H7 (cell line): ENCODE measurements around the gene NCAPD3. TPM values are rescaled to one million over a fixed set of nuclear protein-coding genes. Genes with fewer than 3 reads are reported as not detected.

Experiments used
- DNase-seq: peaks from one replicate; pipeline ENCODE4 v3.0.0; 2012
- H3K27me3 ChIP-seq: 2 replicates; pipeline ENCODE4 v1.6.0; 2011; ENCODE audit warnings: mild to moderate bottlenecking, low read length; ENCODE audit not compliant: control insufficient read depth, insufficient read depth
- H3K36me3 ChIP-seq: replicated peaks from 2 replicates; pipeline ENCODE4 v1.5.1; 2011; ENCODE audit warnings: low read length; ENCODE audit not compliant: control insufficient read depth, insufficient read depth
- H3K4me3 ChIP-seq: 2 replicates; pipeline ENCODE4 v1.5.1; 2011; ENCODE audit warnings: low read depth, mild to moderate bottlenecking, control low read depth, low read length, moderate library complexity; ENCODE audit not compliant: insufficient read depth
- total RNA-seq: library from RNA; depleted of rRNA; stranded (reverse); fragments of >200 nt; shearing (Covaris generic); gene quantifications from 2 replicates; pipeline ENCODE4 v1.2.3, GENCODE V29; 2014

Gene NCAPD3
- total RNA-seq, 1 experiment from 2014 or later: 68.2 TPM

DNA sequence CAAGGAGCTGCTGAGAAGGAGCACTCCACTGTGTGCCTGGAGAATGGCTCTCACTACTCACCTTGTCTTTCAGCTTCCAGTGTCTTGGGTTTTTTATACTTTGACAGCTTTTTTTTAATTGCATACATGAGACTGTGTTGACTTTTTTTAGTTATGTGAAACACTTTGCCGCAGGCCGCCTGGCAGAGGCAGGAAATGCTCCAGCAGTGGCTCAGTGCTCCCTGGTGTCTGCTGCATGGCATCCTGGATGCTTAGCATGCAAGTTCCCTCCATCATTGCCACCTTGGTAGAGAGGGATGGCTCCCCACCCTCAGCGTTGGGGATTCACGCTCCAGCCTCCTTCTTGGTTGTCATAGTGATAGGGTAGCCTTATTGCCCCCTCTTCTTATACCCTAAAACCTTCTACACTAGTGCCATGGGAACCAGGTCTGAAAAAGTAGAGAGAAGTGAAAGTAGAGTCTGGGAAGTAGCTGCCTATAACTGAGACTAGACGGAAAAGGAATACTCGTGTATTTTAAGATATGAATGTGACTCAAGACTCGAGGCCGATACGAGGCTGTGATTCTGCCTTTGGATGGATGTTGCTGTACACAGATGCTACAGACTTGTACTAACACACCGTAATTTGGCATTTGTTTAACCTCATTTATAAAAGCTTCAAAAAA, 72.6 kb downstream of the NCAPD3 start:
- no peaks in the 10 kb centered on the region for H3K27me3 ChIP-seq
- DNase-seq: no peak
- H3K36me3 ChIP-seq: peaks cover 32% of the 10 kb centered on the region
- no peak overlapping the region for H3K4me3 ChIP-seq

DNA sequence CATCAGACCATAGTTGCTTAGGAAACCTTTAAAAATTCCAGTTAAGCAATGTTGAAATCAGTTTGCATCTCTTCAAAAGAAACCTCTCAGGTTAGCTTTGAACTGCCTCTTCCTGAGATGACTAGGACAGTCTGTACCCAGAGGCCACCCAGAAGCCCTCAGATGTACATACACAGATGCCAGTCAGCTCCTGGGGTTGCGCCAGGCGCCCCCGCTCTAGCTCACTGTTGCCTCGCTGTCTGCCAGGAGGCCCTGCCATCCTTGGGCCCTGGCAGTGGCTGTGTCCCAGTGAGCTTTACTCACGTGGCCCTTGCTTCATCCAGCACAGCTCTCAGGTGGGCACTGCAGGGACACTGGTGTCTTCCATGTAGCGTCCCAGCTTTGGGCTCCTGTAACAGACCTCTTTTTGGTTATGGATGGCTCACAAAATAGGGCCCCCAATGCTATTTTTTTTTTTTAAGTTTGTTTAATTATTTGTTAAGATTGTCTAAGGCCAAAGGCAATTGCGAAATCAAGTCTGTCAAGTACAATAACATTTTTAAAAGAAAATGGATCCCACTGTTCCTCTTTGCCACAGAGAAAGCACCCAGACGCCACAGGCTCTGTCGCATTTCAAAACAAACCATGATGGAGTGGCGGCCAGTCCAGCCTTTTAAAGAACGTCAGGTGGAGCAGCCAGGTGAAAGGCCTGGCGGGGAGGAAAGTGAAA, 73.4 kb downstream of the NCAPD3 start:
- Histone ChIP-seq H3K36me3 (peaks cover 33% of the 10 kb centered on the region), H3K27me3 (no peaks in the 10 kb centered on the region), H3K4me3 (no peak overlapping the region)
- DNase-seq: no peak

DNA sequence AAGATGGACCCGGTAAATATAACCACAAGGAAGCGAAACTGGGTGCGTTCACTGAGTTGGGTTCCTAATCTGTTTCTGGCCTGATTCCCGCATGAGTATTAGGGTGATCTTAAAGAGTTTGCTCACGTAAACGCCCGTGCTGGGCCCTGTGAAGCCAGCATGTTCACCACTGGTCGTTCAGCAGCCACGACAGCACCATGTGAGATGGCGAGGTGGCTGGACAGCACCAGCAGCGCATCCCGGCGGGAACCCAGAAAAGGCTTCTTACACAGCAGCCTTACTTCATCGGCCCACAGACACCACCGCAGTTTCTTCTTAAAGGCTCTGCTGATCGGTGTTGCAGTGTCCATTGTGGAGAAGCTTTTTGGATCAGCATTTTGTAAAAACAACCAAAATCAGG, 74.4 kb downstream of the NCAPD3 start:
- DNase-seq: no peak
- peaks cover 30% of the 10 kb centered on the region for H3K36me3 ChIP-seq
- no peaks in the 10 kb centered on the region for H3K27me3 ChIP-seq
- H3K4me3 ChIP-seq: no peak overlapping the region

DNA sequence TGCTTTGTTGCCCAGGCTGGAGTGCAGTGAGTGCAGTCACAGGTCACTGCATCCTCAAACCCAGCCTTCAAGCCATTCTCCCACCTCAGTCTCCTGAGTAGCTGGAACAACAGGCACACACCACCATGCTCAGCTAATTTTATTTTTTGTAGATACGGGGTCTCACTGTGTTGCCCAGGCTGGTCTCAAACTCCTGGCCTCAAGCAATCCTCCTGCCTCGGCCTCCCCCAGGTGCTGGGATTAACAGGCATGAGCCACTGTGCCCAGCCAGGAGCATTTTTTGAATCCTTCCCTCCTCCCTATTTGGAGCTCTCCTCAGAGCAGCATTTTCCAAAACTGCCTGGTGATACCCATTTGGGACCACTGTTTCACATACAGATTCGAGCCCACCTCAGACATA, 77.2 kb downstream of the NCAPD3 start:
- Histone ChIP-seq H3K36me3 (peaks cover 23% of the 10 kb centered on the region), H3K4me3 (no peak overlapping the region), H3K27me3 (no peaks in the 10 kb centered on the region)
- DNase-seq: no peak

DNA sequence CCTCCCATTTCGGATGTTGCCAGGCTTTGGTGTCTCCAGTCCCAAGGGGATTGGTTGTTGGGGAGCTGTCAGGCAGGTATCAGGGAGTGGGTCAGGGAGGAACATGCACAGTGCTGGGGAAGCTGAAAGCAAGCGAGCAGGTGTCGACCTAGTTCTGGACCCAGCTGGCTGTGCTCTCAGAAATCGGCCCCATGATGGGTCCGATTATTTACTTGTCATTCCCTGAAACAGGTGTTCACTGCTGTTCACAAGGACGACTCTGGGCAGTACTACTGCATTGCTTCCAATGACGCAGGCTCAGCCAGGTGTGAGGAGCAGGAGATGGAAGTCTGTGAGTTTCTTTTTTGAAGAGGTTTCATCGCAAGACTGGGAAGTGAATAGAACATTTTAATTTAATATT, 78.1 kb downstream of the NCAPD3 start:
- Histone ChIP-seq H3K27me3 (no peaks in the 10 kb centered on the region), H3K36me3 (peaks cover 16% of the 10 kb centered on the region), H3K4me3 (no peak overlapping the region)
- no peak for DNase-seq

DNA sequence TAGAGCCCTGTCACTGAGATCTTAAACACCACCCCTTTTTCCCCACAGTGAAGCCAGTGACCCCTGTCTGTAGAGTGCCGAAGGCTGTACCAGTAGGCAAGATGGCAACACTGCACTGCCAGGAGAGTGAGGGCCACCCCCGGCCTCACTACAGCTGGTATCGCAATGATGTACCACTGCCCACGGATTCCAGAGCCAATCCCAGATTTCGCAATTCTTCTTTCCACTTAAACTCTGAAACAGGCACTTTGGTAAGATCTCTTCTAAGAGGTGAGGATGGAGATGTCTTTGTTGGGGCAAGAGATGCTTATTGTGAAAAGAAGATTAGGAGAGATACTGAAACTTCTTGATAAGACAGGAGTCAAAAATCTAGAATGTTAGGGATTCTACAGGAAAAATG, 79.0 kb downstream of the NCAPD3 start:
- H3K27me3 ChIP-seq: no peaks in the 10 kb centered on the region
- H3K36me3 ChIP-seq: peaks cover 14% of the 10 kb centered on the region
- DNase-seq: no peak
- no peak overlapping the region for H3K4me3 ChIP-seq

DNA sequence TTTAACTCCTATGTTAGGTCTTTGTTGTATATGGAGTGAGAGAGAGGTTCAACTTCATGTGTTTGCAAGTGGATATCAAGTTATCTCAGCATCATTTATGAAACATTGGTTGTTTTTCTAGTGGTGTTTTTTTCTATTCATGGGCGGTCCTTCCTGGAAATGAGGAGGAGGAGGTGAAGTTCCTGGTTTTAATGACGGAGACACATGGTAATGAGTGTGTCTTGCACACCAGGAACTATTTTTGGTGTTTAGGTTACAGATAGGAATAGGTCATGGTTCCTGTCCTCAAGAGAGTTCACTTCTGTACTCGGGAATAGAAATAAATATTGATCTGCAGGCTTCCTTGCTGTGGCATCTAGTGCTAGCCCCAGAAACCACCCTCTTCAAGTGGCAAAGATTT, 80.0 kb downstream of the NCAPD3 start:
- DNase-seq: no peak
- Histone ChIP-seq H3K27me3 (no peaks in the 10 kb centered on the region), H3K4me3 (no peak overlapping the region), H3K36me3 (peaks cover 8% of the 10 kb centered on the region)

DNA sequence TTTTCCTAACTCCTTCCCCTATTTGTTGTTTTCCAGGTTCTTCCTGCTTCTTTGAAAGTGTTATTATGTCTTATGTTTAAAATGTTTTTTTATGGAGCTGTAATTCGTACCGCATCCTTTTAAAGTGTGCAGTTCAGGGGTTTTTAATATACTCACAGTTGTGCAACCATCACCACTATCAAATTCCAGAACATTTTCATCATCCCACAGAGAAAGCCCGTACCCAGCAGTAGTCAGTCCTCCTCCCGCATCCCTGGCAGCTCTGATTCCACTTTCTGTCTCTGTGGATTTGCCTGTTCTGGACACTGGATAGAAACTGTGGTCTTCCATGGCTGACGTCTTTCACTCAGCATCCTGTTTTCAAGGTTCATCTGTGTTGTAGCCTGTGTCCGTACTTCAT, 81.2 kb downstream of the NCAPD3 start:
- H3K4me3 ChIP-seq: no peak overlapping the region
- H3K27me3 ChIP-seq: no peaks in the 10 kb centered on the region
- DNase-seq: no peak
- H3K36me3 ChIP-seq: peaks cover 6% of the 10 kb centered on the region

DNA sequence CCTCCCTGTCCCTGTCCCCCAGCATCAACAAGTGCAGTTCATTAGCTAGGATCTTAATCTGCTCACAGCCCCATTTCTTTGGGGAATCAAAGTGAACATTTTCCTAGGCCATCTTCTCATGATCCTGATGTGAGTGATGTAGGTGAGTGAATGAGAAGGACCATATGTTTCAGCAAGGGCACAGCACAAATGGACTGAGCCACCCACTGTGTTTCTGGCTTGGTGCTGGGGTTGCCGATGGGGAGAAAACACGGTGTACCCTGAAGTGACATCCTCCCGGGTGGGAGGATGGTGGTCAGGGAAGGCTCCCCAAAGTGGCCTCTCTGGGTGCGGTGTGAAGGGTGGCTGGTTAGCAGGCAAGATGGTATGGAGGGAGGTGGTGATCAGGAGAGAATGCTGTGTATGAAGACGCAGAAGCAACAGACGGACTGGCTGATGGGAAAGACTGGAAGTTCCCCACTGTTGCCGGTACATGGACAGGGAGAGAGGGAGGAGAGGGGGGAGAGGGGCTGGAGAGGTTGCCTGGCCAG, 82.7 kb downstream of the NCAPD3 start:
- Histone ChIP-seq H3K27me3 (no peaks in the 10 kb centered on the region), H3K36me3 (peaks cover 5% of the 10 kb centered on the region), H3K4me3 (no peak overlapping the region)
- DNase-seq: no peak

DNA sequence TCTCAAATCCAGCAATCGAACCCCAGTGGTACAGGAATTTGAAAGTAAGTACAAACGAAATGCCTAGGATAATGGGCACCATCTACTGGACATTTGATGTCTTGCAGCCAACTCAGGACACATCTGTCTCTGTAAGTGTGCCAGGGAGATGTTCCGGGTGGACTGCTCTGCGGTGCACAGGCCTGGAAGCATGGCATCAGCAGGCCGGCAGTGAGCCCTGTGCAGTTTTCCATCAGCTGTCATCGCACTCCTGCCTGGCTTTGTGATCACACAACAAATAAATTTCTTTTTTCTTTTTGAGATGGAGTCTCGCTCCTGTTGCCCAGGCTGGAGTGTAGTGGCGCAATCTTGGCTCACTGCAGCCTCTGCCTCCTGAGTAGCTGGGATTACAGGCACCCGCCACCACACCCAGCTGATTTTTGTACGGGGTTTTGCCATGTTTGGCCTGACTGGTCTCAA, 83.9 kb downstream of the NCAPD3 start:
- Histone ChIP-seq H3K27me3 (no peaks in the 10 kb centered on the region), H3K36me3 (peaks cover 2% of the 10 kb centered on the region; the same call in 1 of the 2 replicates), H3K4me3 (no peak overlapping the region)
- DNase-seq: peak; percentile 79

DNA sequence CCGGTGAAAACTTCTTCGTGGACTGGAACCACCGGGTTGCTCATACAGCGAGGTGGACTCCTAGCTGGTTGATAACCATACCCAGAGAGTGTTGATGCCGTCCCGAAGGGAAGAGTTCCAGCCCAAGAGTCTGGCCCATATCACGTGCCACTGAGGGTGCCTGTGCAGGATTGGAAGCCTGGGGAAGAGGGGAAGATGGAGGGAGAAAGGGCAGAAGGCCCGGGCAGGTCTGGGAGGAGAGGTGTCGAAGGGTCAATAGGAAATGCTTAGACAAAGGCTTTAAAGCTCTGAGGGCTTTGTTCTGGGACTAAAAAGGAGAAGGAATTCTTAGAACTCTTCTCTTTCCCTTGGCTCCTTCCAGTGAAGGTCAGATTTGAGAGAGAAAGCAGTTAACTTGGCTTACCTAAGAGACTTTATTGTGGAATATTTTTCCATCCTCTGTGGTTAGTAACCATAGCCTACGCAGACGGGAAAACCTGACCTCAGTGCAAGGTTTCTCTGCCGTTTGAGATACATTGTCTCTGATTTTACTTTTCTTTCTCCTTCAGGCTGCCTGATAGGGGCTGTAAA, 84.4 kb downstream of the NCAPD3 start:
- H3K27me3 ChIP-seq: no peaks in the 10 kb centered on the region
- no peak for DNase-seq
- peaks cover 2% of the 10 kb centered on the region; the same call in 1 of the 2 replicates for H3K36me3 ChIP-seq
- H3K4me3 ChIP-seq: no peak overlapping the region

DNA sequence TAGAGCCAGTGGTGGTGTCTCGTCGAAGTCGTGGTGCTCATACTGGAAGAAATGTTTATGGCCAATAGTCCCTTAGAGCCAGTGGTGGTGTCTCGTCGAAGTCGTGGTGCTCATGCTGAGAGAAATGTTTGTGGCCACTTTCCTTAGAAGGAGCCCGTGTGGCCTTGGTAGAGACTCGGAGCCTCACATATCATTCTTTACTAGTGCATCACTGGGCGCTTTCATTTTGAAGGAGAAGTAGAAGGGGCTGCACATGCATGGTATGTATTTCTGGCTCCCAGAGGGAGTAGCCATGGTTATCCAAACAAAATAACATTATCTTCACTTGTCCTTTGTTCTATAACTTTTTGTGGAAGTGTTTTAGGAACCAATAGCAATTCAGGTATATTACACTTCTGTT, 85.4 kb downstream of the NCAPD3 start:
- Histone ChIP-seq H3K4me3 (no peak overlapping the region), H3K27me3 (no peaks in the 10 kb centered on the region), H3K36me3 (no peaks in the 10 kb centered on the region)
- DNase-seq: no peak

DNA sequence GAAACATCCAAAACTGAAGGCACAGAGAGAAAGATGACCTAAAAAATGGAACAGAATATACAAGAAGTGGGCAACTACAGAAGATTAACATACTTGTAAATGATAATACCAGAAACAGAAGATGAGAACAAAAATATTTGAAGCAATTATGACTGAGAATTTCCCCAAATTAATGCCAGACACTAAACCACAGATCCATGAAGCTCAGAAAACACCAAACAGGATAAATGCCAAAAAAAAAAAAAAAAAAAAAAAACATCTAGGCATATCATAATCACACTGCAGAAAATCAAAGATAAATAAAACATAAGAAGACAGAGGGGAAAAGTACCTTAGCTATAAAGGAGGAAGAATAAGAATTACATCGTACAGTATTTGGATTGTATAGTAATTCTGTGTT, 89.6 kb downstream of the NCAPD3 start:
- DNase-seq: no peak
- Histone ChIP-seq H3K27me3 (no peaks in the 10 kb centered on the region), H3K4me3 (no peak overlapping the region), H3K36me3 (no peaks in the 10 kb centered on the region)

DNA sequence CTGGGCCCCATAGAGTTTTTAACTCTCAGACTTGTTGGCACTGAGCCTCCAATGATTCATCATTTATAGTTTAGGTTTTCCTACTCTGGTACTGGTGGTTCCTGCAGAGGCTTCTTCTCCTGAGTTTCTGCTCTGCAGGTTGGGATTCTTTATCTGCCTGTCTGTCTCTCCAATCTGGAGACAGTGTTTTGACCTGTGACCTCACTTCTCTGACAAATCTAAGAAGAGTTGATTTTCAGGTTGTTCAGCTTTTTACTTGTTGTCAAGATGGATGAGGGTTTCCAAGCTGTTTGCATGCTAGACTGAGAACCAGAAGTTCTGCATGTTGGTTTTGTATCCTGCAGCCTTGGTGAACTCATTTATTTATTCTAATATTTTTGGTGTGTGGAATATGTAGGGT, 91.0 kb downstream of the NCAPD3 start:
- no peak for DNase-seq
- no peak overlapping the region for H3K4me3 ChIP-seq
- H3K36me3 ChIP-seq: no peaks in the 10 kb centered on the region
- H3K27me3 ChIP-seq: no peaks in the 10 kb centered on the region

DNA sequence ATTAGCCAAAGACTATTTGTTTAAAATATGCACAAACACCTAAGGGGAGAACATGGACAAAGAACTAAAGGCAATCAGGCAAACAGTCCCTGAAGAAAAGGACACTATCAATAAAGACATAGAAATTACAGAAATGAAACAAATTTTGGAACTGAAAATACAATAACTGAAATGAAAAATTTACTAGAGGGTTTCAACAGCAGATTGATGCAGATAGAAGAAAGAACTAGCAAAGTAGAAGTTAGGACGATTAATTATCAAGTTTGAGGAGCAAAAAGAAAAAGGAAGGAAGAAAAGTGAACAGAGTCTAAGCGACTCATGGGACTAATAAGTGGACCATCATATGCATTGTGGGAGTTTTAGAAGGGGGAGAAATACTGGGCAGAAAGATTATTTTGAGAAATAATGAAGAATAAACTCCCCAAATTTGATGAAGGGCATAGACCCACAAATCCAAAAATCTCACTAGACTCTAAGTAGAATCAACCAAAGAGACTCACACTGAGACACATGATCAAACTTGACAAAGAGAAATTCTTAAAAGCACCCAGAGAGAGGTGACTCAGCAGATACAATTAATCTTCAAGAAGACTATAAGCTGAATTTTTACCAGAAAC, 92.0 kb downstream of the NCAPD3 start:
- DNase-seq: no peak

More for the DNA sequence above, 92.0 kb downstream of the NCAPD3 start:
- Histone ChIP-seq H3K27me3 (no peaks in the 10 kb centered on the region), H3K36me3 (no peaks in the 10 kb centered on the region), H3K4me3 (no peak overlapping the region)
